Peyer's patch (tissue), 4 donors: ENCODE data around the gene AMDHD1. TPM values are rescaled to one million over a fixed set of nuclear protein-coding genes. Genes with fewer than 3 reads are reported as not detected.

Experiments
- DNase-seq, 3 donors: peaks; one replicate each; pipeline ENCODE4 v3.0.0-alpha.2; 2017 to 2019
- H3K27ac ChIP-seq, 4 donors: fragments of 200-600 bp; sonication (generic); one replicate each; pipeline ENCODE4 v1.5.1; 2016 to 2019
- H3K27me3 ChIP-seq, 2 donors: fragments of 200-600 bp; sonication (generic); one replicate each; pipeline ENCODE4 v1.5.1; 2019
- H3K36me3 ChIP-seq, 3 donors: fragments of 200-600 bp; sonication (generic); one replicate each; pipeline ENCODE4 v1.5.1; 2016 to 2019
- H3K4me1 ChIP-seq, 4 donors: fragments of 200-600 bp; sonication (generic); one replicate each; pipeline ENCODE4 v1.5.1; 2016 to 2019
- H3K4me3 ChIP-seq, 4 donors: fragments of 200-600 bp; sonication (generic); 1 replicate in 3 of 4; 2 replicates in 1 of 4; pipeline ENCODE4 v1.5.1; 2016 to 2019; ENCODE audit warnings: mild to moderate bottlenecking in 1 of 4
- H3K9me3 ChIP-seq, 4 donors: fragments of 200-600 bp; sonication (generic); one replicate each; pipeline ENCODE4 v1.5.1; 2016 to 2019; ENCODE audit warnings: mild to moderate bottlenecking in 1 of 4
- POLR2A ChIP-seq, 2 donors: fragments of 450-650 bp; IDR thresholded peaks; one replicate each; pipeline ENCODE4 v1.5.1; 2017; ENCODE audit warnings: antibody characterized with exemption in 2 of 2, mild to moderate bottlenecking in 2 of 2, moderate library complexity in 2 of 2
- total RNA-seq, 4 donors: library from RNA; depleted of rRNA; stranded (reverse); fragments of >200 nt; gene quantifications; one replicate each; pipeline ENCODE4 v1.1.0, GENCODE V29; 2016
- TF ChIP-seq, protein P1 (sequence below), 6 experiments: fragments of 450-650 bp in 4 of 6; fragments of 200-600 bp in 2 of 6; sonication (generic) in 1 of 6; IDR thresholded peaks; one replicate each; pipeline ENCODE4 v1.5.1; 2017 to 2019; ENCODE audit warnings: antibody characterized with exemption in 6 of 6, mild to moderate bottlenecking in 3 of 6, moderate library complexity in 1 of 6

AMDHD1 gene
- total RNA-seq, 4 donors from 2014 or later = 1.7 to 3.5 (median 2.5) TPM; not detected in 1

DNA sequence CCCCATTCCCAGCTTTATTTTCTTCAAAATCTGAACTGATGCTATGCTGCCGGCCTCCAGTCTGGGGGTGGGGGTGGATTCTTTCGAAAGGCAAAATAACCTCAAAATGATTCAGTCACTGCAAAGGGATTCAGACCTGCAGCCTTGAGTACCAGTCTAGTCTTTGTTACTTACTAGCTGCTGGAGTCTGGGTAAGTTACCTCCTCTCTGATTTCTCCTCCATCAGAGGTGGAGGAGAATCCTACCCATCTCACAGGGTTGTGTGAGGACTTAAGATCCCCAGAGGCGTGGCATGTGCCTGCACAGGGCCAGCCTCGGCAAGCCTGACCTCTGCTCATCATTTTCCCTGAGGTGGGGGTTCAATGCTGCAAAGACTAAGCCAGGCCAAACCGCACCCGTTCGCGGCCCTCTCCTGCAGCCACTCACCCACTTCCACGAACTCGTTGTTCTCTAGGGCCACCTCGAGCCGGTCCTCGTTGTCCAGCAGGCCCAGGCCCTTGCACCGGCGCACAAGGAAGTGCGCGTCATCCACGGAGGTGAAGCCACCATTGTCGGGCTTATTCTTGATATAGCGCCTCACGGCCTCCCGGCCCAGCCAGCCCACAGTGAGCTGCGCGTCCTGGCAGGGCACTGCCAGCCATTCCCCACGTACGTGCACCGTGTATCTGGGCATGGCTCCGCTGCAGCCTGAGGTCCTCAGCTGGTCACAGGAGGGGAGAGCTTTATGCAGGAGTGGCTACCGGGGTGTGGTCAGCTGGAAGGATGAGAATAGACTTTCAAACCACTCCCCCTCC is 52.3 kb downstream of the AMDHD1 start:
- H3K9me3 ChIP-seq = no peaks in the 10 kb centered on the region
- H3K4me3 ChIP-seq = peak overlapping the region in 1 of 4 donors; percentile 16
- TF ChIP-seq, protein P1, sequence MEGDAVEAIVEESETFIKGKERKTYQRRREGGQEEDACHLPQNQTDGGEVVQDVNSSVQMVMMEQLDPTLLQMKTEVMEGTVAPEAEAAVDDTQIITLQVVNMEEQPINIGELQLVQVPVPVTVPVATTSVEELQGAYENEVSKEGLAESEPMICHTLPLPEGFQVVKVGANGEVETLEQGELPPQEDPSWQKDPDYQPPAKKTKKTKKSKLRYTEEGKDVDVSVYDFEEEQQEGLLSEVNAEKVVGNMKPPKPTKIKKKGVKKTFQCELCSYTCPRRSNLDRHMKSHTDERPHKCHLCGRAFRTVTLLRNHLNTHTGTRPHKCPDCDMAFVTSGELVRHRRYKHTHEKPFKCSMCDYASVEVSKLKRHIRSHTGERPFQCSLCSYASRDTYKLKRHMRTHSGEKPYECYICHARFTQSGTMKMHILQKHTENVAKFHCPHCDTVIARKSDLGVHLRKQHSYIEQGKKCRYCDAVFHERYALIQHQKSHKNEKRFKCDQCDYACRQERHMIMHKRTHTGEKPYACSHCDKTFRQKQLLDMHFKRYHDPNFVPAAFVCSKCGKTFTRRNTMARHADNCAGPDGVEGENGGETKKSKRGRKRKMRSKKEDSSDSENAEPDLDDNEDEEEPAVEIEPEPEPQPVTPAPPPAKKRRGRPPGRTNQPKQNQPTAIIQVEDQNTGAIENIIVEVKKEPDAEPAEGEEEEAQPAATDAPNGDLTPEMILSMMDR (IDR thresholded peaks at IDR 0.05) = no peak
- TF ChIP-seq POLR2A (IDR thresholded peaks at IDR 0.05) = no peak
- H3K27ac ChIP-seq = peak overlapping the region in 1 of 4 donors; percentile 15
- no peaks in the 10 kb centered on the region for H3K27me3 ChIP-seq
- H3K36me3 ChIP-seq = peaks cover 0 to 6% (median 0%) of the 10 kb centered on the region in 3 donors
- H3K4me1 ChIP-seq = peaks cover 0 to 11% (median 0%) of the 10 kb centered on the region in 4 donors
- no peak for DNase-seq

DNA sequence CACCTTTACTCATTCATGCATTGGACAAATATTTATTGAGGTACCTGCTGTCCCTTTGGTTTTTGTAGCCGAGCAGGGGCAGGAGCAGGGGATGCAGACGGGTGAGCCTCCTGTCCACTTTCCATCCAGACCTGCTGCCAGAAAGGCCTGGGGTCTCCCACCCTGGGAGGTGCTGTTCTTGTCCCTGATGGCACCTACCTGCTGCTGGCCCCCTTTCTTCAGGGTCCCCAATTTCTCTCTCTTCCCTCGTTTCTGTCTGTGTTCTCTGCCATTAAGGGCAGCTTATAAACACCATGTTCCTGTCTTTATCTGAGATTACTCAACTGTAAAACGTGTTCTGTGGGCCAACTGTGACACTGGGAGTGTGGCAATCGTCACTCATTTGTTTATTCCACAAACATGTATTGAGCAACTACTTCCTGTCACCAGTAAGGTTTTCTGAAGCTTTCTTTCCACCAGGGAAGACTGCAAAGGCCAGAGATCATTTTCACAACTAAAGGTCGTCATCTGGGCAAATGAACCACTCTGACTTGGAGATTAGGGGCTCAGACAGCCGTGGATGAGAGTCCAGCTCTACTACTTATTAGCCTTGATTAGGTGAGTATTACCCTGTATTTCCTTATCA is 53.0 kb downstream of the AMDHD1 start, which contains the start of gene HAL:
Gene HAL (minus strand): TSS at position 311 of the 625 bp plus-strand sequence. CDS start 434 bp downstream, outside the sequence.
- Histone ChIP-seq H3K36me3 (peaks cover 0 to 11% (median 0%) of the 10 kb centered on the region in 3 donors), H3K9me3 (no peaks in the 10 kb centered on the region), H3K4me3 (peak within 1 kb of the TSS in 1 of 4 donors; percentile 16), H3K27me3 (no peaks in the 10 kb centered on the region), H3K4me1 (peaks cover 0 to 11% (median 0%) of the 10 kb centered on the region in 4 donors), H3K27ac (peak within 1 kb of the TSS in 2 of 4 donors; percentile 1 to 71)
- no peak for TF ChIP-seq POLR2A (IDR thresholded peaks at IDR 0.05)
- TF ChIP-seq, protein P1 (IDR thresholded peaks at IDR 0.05) = no peak
- DNase-seq = peak in 1 of 3 donors; percentile 64

DNA sequence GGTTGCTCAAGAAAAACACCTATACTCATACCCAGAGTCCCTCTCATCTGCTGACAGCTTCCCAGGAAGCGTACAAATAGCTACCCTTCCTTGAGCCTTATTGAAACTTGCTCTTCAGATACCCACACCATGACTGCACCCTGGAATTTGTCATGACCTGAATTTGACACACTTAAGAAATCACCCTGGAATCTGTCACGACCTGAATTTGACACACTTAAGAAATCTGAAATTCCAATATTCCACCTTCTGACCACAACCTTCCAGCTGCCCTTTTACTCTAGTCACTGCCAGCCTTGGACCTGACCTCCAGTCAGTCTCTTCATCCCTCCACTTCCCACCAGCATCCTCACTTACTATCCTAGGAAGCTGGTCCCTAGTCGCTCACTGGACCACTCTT is 54.1 kb downstream of the AMDHD1 start:
- no peak for DNase-seq
- no peaks in the 10 kb centered on the region for H3K9me3 ChIP-seq
- TF ChIP-seq, protein P1 (IDR thresholded peaks at IDR 0.05) = no peak
- no peak for TF ChIP-seq POLR2A (IDR thresholded peaks at IDR 0.05)

DNA sequence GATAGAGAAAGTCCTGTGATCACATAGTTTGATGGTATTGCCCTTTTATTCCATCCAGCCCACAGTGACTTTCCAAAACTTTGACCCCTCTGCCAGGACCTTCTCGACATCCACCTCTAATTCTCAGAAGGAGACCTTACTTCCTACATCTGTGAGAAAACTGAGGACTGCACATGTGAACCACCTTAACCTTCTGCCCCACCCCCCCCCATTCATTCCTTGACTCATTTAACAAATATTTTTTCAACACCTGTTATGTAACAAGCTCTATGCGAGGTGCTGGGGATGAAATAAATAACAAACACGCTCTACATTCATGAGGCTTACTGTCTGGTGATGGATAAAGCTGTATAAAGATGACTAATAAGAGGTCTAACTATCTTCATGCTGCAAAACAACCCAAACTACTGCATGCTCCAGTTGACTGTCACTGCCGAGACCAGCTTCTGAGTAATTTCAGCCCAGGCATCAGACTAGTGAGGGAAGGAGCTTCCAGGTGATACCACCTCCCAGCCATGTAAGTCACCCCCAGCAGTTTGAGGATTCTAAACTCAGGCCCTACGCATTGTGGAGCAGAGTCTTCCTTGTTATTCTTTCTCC is 54.9 kb downstream of the AMDHD1 start:
- H3K27ac ChIP-seq = no peak overlapping the region
- peaks cover 0 to 24% (median 0%) of the 10 kb centered on the region in 3 donors for H3K36me3 ChIP-seq
- H3K27me3 ChIP-seq = no peaks in the 10 kb centered on the region
- H3K9me3 ChIP-seq = no peaks in the 10 kb centered on the region
- H3K4me1 ChIP-seq = peaks cover 0 to 11% (median 0%) of the 10 kb centered on the region in 4 donors
- TF ChIP-seq, protein P1 (IDR thresholded peaks at IDR 0.05) = no peak
- no peak for TF ChIP-seq POLR2A (IDR thresholded peaks at IDR 0.05)
- no peak overlapping the region for H3K4me3 ChIP-seq
- no peak for DNase-seq

More for the DNA sequence above, 54.1 kb downstream of the AMDHD1 start:
- Histone ChIP-seq H3K4me3 (no peak overlapping the region), H3K36me3 (peaks cover 0 to 17% (median 0%) of the 10 kb centered on the region in 3 donors), H3K4me1 (peaks cover 0 to 11% (median 0%) of the 10 kb centered on the region in 4 donors), H3K27me3 (no peaks in the 10 kb centered on the region), H3K27ac (no peak overlapping the region)

DNA sequence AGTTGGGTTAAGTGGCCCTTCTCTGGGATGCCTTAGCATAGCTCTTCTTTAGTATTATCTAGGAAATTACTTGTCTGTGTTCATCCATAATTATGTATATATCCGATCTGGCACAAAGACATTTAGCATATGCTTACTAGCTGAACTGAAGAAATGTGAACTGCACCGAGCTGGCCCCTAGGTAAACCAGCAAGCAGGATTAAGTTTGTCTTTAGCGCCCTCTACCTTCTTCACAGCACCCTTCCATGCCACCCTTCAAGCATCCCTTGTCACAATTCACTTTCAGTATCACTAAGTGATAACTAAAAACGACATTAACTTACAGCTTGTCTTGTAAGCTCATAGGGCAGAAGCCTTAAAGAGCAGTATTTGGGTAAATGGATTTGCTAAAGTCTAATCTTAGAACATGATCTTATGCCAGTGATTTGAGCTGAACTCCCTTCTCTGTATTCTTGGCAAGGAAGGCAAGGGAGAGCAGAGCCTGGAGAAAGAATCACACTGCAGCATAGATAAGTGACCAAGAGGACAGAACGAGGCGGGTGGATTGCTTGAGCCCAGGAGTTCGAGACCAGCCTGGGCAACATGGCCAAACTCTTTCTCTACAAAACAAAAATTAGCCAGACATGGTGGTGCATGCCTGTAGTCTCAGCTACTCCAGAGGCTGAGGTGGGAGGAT is 55.6 kb downstream of the AMDHD1 start:
- Histone ChIP-seq H3K9me3 (no peaks in the 10 kb centered on the region), H3K4me3 (no peak overlapping the region), H3K27me3 (no peaks in the 10 kb centered on the region), H3K36me3 (peaks cover 0 to 32% (median 0%) of the 10 kb centered on the region in 3 donors), H3K27ac (no peak overlapping the region), H3K4me1 (peaks cover 0 to 11% (median 0%) of the 10 kb centered on the region in 4 donors)
- TF ChIP-seq, protein P1 (IDR thresholded peaks at IDR 0.05) = peak; percentile 24 to 89 (median 76)
- no peak for TF ChIP-seq POLR2A (IDR thresholded peaks at IDR 0.05)
- peak in 1 of 3 donors; percentile 68 for DNase-seq
